ENCODE data around the gene SLC13A3.

SLC13A3 gene

GRCh38 chr20:46602429-46602828 is 48.8 kb downstream of the SLC13A3 start:
- no peak for TF ChIP-seq CTCF (IDR thresholded peaks at IDR 0.05; ENCODE audit: insufficient read depth, low read depth, low read length, missing control alignments)
- no peak for DNase-seq (ENCODE audit: low read depth)
- no peak overlapping the region for H3K4me3 ChIP-seq (ENCODE audit: low read depth, low read length)

- no peak overlapping the region for H3K4me3 ChIP-seq (ENCODE audit: low read depth, low read length)
- DNase-seq (ENCODE audit: low read depth), result no peak
- no peak for TF ChIP-seq CTCF (IDR thresholded peaks at IDR 0.05; ENCODE audit: insufficient read depth, low read depth, low read length, missing control alignments)
Measured at GRCh38 chr20:46601603-46602122, 49.6 kb downstream of the SLC13A3 start.

- no peak for TF ChIP-seq CTCF (IDR thresholded peaks at IDR 0.05; ENCODE audit: insufficient read depth, low read depth, low read length, missing control alignments)
- no peak for DNase-seq (ENCODE audit: low read depth)
- H3K4me3 ChIP-seq (ENCODE audit: low read depth, low read length), result no peak overlapping the region
Measured at GRCh38 chr20:46600286-46600752, 50.9 kb downstream of the SLC13A3 start.

- no peak overlapping the region for H3K4me3 ChIP-seq (ENCODE audit: low read depth, low read length)
- no peak for DNase-seq (ENCODE audit: low read depth)
- no peak for TF ChIP-seq CTCF (IDR thresholded peaks at IDR 0.05; ENCODE audit: insufficient read depth, low read depth, low read length, missing control alignments)
Measured at GRCh38 chr20:46599227-46599987, 51.9 kb downstream of the SLC13A3 start.

GRCh38 chr20:46595933-46596332 is 55.3 kb downstream of the SLC13A3 start:
- TF ChIP-seq CTCF (IDR thresholded peaks at IDR 0.05; ENCODE audit: insufficient read depth, low read depth, low read length, missing control alignments), result no peak
- no peak overlapping the region for H3K4me3 ChIP-seq (ENCODE audit: low read depth, low read length)
- no peak for DNase-seq (ENCODE audit: low read depth)

GRCh38 chr20:46594725-46595124 is 56.5 kb downstream of the SLC13A3 start:
- TF ChIP-seq CTCF (IDR thresholded peaks at IDR 0.05; ENCODE audit: insufficient read depth, low read depth, low read length, missing control alignments), result no peak
- DNase-seq (ENCODE audit: low read depth), result no peak
- H3K4me3 ChIP-seq (ENCODE audit: low read depth, low read length), result no peak overlapping the region

All from GM12865 (cell line).